ENCODE measurements around the gene SMIM31.

GRCh38 chr4:164706675-164707074 lies 47.3 kb upstream of the SMIM31 start:
- TF ChIP-seq POLR2AphosphoS5 (IDR thresholded peaks at IDR 0.05; ENCODE audit: low read depth, low read length) (no peak), YY1 (IDR thresholded peaks at IDR 0.05; ENCODE audit: low read depth) (no peak), FOSL2 (IDR thresholded peaks at IDR 0.05; ENCODE audit: borderline replicate concordance, low read depth) (no peak), MXI1 (IDR thresholded peaks at IDR 0.05; ENCODE audit: low read depth, low read length) (no peak), CTCF (IDR thresholded peaks at IDR 0.05) (no peak)
- TF ChIP-seq, protein P1, sequence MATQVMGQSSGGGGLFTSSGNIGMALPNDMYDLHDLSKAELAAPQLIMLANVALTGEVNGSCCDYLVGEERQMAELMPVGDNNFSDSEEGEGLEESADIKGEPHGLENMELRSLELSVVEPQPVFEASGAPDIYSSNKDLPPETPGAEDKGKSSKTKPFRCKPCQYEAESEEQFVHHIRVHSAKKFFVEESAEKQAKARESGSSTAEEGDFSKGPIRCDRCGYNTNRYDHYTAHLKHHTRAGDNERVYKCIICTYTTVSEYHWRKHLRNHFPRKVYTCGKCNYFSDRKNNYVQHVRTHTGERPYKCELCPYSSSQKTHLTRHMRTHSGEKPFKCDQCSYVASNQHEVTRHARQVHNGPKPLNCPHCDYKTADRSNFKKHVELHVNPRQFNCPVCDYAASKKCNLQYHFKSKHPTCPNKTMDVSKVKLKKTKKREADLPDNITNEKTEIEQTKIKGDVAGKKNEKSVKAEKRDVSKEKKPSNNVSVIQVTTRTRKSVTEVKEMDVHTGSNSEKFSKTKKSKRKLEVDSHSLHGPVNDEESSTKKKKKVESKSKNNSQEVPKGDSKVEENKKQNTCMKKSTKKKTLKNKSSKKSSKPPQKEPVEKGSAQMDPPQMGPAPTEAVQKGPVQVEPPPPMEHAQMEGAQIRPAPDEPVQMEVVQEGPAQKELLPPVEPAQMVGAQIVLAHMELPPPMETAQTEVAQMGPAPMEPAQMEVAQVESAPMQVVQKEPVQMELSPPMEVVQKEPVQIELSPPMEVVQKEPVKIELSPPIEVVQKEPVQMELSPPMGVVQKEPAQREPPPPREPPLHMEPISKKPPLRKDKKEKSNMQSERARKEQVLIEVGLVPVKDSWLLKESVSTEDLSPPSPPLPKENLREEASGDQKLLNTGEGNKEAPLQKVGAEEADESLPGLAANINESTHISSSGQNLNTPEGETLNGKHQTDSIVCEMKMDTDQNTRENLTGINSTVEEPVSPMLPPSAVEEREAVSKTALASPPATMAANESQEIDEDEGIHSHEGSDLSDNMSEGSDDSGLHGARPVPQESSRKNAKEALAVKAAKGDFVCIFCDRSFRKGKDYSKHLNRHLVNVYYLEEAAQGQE (IDR thresholded peaks at IDR 0.05; ENCODE audit: low read depth, low read length), result no peak
